SK-N-MC (cell line): ENCODE results near the gene STAG1.

Source experiments
- EZH2 ChIP-seq: fragments of 200-600 bp; sonication (generic); IDR thresholded peaks from one replicate; pipeline ENCODE4 v1.6.1; 2017; ENCODE audit warnings: antibody characterized with exemption
- FOXP2 ChIP-seq: optimal IDR thresholded peaks from 2 replicates; pipeline ENCODE3; 2011; ENCODE audit warnings: mild to moderate bottlenecking, moderate library complexity; ENCODE audit not compliant: insufficient read depth; ENCODE audit errors: extremely low read length, control extremely low read depth
- POLR2AphosphoS5 ChIP-seq: IDR thresholded peaks from 2 replicates; pipeline ENCODE4 v1.6.1; 2012; ENCODE audit warnings: mild to moderate bottlenecking, low read depth, low read length, borderline replicate concordance

DNA sequence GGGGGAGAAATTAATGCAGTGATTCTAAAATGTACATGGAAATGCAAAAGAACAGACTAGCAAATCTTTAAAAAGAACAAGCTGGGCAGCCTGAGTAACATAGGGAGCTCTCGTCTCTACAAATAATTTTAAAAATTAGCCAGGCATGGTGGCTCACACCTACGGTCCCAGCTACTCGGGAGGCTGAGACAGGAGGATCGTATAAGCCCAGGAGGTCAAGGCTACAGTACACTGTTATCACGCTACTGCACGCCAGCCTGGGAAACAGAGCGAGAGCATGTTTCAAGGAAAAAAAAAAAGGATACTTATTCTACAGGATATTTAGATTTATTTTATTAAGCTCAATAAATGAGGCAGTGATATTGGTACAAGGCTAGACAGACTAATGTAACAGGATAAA lies 40.9 kb downstream of the STAG1 start:
- no peak for TF ChIP-seq EZH2
- TF ChIP-seq POLR2AphosphoS5, result no peak
- TF ChIP-seq FOXP2, result no peak
